Upper lobe of right lung (tissue), 1 donor: ENCODE measurements around the gene LPGAT1. TPM values are rescaled to one million over a fixed set of nuclear protein-coding genes. Genes with fewer than 3 reads are reported as not detected.
"Not testable (repeated sequence)": the region's sequence is repeated elsewhere in the genome, so short reads cannot be mapped to it uniquely, and the experiment has no call there.

Experiments used
- ATAC-seq: fragments of 200-7000 bp; cut with Tn5 transposase; one replicate; pipeline ENCODE4 v1.9.1; 2020; ENCODE audit warnings: mild to moderate bottlenecking, moderate library complexity
- DNase-seq: peaks from one replicate; pipeline ENCODE4 v3.0.0-alpha.2; 2020
- H3K27ac ChIP-seq: fragments of 200-600 bp; one replicate; pipeline ENCODE4 v1.8.0; 2022
- H3K27me3 ChIP-seq: fragments of 200-600 bp; one replicate; pipeline ENCODE4 v1.8.0; 2022; ENCODE audit warnings: mild to moderate bottlenecking
- H3K36me3 ChIP-seq: fragments of 200-600 bp; one replicate; pipeline ENCODE4 v1.8.0; 2022
- H3K4me1 ChIP-seq: fragments of 200-600 bp; one replicate; pipeline ENCODE4 v1.8.0; 2022
- H3K4me3 ChIP-seq: fragments of 200-600 bp; one replicate; pipeline ENCODE4 v1.8.0; 2022; ENCODE audit warnings: mild to moderate bottlenecking
- H3K9me3 ChIP-seq: fragments of 200-600 bp; one replicate; pipeline ENCODE4 v1.8.0; 2022
- CTCF ChIP-seq: fragments of 200-600 bp; IDR thresholded peaks from one replicate; pipeline ENCODE4 v1.8.0; 2022; ENCODE audit warnings: antibody characterized with exemption
- intact Hi-C: fragments of 100-400 bp; cut with DNase I; formaldehyde crosslinking; loops from one replicate; pipeline ENCODE4 v1.11.0; 2022
- total RNA-seq: library from RNA; stranded (reverse); fragmentation: NEBNext Ultra II Directional; extraction: Animal tissue kit (Norgen Biotek cat#: 25700); gene quantifications from one replicate; pipeline ENCODE4 v1.2.1, GENCODE V29; 2021
- donor health status: DM: no; HTN: yes; CAD: no; lungs with severe emphysema.

The LPGAT1 gene
- total RNA-seq, 1 donor from 2014 or later, result 34.5 TPM

GRCh38 chr1:211697356-211697755 lies 133.2 kb downstream of the LPGAT1 start:
- H3K36me3 ChIP-seq, result no peaks in the 10 kb centered on the region
- H3K4me1 ChIP-seq, result peaks cover 4% of the 10 kb centered on the region
- intact Hi-C loops, result no loop called here
- no peak overlapping the region for H3K4me3 ChIP-seq
- no peak for TF ChIP-seq CTCF
- no peaks in the 10 kb centered on the region for H3K27me3 ChIP-seq
- H3K27ac ChIP-seq, result no peak overlapping the region
- ATAC-seq, result no peak
- DNase-seq, result no peak
- no peaks in the 10 kb centered on the region for H3K9me3 ChIP-seq

GRCh38 chr1:211695135-211695816 lies 135.3 kb downstream of the LPGAT1 start:
- intact Hi-C loops, result no loop called here
- TF ChIP-seq CTCF, result no peak
- H3K4me1 ChIP-seq, result peaks cover 4% of the 10 kb centered on the region
- no peaks in the 10 kb centered on the region for H3K27me3 ChIP-seq
- ATAC-seq (peak; percentile 54), DNase-seq (no peak)
- H3K4me3 ChIP-seq, result no peak overlapping the region
- H3K36me3 ChIP-seq, result no peaks in the 10 kb centered on the region
- H3K27ac ChIP-seq, result no peak overlapping the region
- H3K9me3 ChIP-seq, result no peaks in the 10 kb centered on the region

- ATAC-seq, result not testable (repeated sequence)
Measured at GRCh38 chr1:211693911-211694310, 136.7 kb downstream of the LPGAT1 start.

More at GRCh38 chr1:211693911-211694310, 136.7 kb downstream of the LPGAT1 start:
- DNase-seq, H3K27ac ChIP-seq, intact Hi-C loops, H3K36me3 ChIP-seq, H3K9me3 ChIP-seq, H3K4me3 ChIP-seq, H3K27me3 ChIP-seq, H3K4me1 ChIP-seq: not testable (repeated sequence)

Other genes starting within 250 kb of the LPGAT1 start
- gene NEK2, start 155.1 kb downstream of the LPGAT1 start, total RNA-seq, result 0.35 TPM
- gene INTS7, start 204.8 kb upstream of the LPGAT1 start, total RNA-seq, result 15.9 TPM
- 1.7 TPM for gene DTL, start 205.0 kb upstream of the LPGAT1 start, total RNA-seq